ENCODE measurements around the gene EPS15.

DNA sequence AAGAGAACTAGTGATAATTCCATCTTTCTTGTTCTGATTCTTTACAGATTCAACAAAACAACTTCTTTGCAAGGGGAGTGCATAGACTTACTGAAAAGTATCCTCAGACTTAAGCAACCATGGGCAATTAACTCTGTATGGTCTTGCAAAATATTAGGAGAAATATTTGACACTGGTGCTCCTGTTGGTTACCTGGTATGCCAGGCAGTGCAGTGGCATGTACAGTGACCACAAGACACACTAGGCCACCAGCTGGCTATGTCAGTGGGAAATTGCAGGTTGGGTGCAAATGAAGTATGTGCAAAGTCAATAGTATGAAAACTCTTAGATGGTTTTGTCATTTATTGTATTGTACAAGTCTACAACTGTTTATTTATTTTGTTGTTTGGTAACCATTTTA, 34.5 kb downstream of the EPS15 start:
- TF ChIP-seq, protein P1, sequence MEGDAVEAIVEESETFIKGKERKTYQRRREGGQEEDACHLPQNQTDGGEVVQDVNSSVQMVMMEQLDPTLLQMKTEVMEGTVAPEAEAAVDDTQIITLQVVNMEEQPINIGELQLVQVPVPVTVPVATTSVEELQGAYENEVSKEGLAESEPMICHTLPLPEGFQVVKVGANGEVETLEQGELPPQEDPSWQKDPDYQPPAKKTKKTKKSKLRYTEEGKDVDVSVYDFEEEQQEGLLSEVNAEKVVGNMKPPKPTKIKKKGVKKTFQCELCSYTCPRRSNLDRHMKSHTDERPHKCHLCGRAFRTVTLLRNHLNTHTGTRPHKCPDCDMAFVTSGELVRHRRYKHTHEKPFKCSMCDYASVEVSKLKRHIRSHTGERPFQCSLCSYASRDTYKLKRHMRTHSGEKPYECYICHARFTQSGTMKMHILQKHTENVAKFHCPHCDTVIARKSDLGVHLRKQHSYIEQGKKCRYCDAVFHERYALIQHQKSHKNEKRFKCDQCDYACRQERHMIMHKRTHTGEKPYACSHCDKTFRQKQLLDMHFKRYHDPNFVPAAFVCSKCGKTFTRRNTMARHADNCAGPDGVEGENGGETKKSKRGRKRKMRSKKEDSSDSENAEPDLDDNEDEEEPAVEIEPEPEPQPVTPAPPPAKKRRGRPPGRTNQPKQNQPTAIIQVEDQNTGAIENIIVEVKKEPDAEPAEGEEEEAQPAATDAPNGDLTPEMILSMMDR (conservative IDR thresholded peaks at IDR 0.05; ENCODE audit: low read depth, low read length): no peak
- TF ChIP-seq EZH2phosphoT487 (IDR thresholded peaks at IDR 0.05; ENCODE audit: borderline replicate concordance, low read length) (no peak), EZH2 (IDR thresholded peaks at IDR 0.05; ENCODE audit: low read length, unreplicated experiment) (no peak)
